Measurements from ENCODE around the gene CHMP6. TPM values are rescaled to one million over a fixed set of nuclear protein-coding genes. Genes with fewer than 3 reads are reported as not detected.

CHMP6 gene
- total and polyA plus RNA-seq, 2 experiments from 2014 or later = 35.5 to 58.8 TPM

DNA sequence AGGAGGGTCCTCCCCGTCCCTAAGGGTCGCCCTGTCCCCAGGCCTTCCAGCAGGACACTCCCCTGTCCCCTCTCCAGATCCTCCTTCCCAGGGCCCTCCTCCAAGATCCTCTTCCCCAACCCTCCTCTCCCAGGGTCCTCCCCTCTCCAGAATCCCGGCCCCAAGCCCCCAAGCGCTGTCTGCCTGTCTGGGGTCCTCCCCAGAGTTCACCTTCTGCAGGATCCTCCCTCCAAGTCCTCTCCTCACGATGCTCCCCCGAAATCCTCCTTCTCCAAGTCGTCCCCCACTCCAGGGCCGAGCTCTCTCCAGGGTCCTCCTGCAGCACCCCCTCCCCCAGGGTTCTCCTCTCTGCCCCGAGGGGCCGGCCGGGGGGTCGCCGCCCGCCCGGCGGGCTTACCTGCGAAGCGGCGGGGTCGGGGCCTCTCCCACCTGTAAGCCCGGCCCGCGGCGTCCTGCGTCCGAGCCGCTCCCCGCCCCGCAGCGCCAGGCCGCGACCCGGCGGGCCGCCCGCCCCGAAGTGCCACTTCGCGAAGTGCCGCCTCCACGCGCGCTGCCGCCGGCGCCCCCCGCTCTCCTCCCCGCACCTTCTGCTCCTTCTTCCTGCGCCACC, 42.6 kb downstream of the CHMP6 start:
- DNase-seq (ENCODE audit: low read depth in 1 of 2, low spot score in 1 of 2) = no peak
- H3K9me3 ChIP-seq (ENCODE audit: low read depth) = no peaks in the 10 kb centered on the region
- no peak overlapping the region for H3K27ac ChIP-seq
- H3K36me3 ChIP-seq = no peaks in the 10 kb centered on the region
- H3K4me1 ChIP-seq (ENCODE audit: low read depth) = peaks cover 4% of the 10 kb centered on the region
- no peaks in the 10 kb centered on the region for H3K27me3 ChIP-seq
- TF ChIP-seq CTCF (IDR thresholded peaks at IDR 0.05; ENCODE audit: low read depth, low read length) = no peak
- peak overlapping the region; percentile 71 for H3K4me3 ChIP-seq

DNA sequence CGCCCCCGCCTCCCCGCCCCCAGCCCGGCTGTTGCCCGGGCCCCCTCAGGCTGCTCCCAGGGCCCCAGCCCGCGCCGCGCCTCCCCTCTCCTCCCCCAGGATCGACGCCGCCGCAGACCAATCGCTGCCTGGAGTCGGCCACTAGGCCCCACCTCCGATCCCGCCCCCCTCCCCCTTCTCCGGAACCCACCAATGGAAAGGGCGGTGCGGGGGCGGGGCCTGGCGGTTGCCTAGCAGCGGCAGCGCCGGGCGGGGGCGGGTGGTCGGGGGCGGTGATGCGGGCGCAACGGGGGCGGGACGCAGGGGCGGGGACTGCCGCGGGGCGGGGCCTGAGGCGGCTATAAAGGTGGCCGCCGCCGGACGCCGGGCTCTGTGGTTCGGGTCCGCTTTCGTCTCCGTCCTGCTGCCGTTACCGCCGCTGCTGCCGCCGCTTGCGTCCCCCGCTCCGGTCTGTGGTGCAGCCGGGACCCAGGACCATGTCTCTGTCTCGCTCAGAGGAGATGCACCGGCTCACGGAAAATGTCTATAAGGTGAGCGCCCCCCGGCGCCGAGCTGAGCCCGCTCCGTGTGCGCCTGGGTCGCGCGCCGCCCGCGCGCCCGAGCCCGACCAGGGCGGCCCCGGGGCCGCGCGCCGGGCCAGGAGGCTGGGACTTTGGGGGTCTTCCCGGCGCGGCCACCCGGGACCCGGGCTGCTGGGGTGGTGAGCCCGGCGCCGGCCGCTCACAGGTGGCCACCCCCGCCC, 43.3 kb downstream of the CHMP6 start, which contains the start of gene BAIAP2:
Gene BAIAP2, plus strand, starts transcription at position 373 of the 742 bp plus-strand sequence. Its CDS starts 104 bp downstream, at position 477.
- no peak within 1 kb of the TSS for H3K27ac ChIP-seq
- peaks cover 4% of the 10 kb centered on the region for H3K4me1 ChIP-seq (ENCODE audit: low read depth)
- DNase-seq (ENCODE audit: low read depth in 1 of 2, low spot score in 1 of 2) = peak; percentile 97

GRCh38 chr17:81035521-81036196, 44.0 kb downstream of the CHMP6 start:
- Histone ChIP-seq H3K9me3 (ENCODE audit: low read depth) (no peaks in the 10 kb centered on the region), H3K36me3 (no peaks in the 10 kb centered on the region), H3K27ac (no peak overlapping the region), H3K27me3 (no peaks in the 10 kb centered on the region), H3K4me1 (ENCODE audit: low read depth) (peaks cover 4% of the 10 kb centered on the region), H3K4me3 (peak overlapping the region; percentile 71)
- TF ChIP-seq CTCF (IDR thresholded peaks at IDR 0.05; ENCODE audit: low read depth, low read length) = no peak
- DNase-seq (ENCODE audit: low read depth in 1 of 2, low spot score in 1 of 2) = peak; percentile 42 to 53

More for the DNA sequence above, 43.3 kb downstream of the CHMP6 start, which contains the start of gene BAIAP2:
- peak; percentile 7 for TF ChIP-seq CTCF (IDR thresholded peaks at IDR 0.05; ENCODE audit: low read depth, low read length)
- H3K27me3 ChIP-seq = no peaks in the 10 kb centered on the region
- H3K36me3 ChIP-seq = no peaks in the 10 kb centered on the region
- no peaks in the 10 kb centered on the region for H3K9me3 ChIP-seq (ENCODE audit: low read depth)
- H3K4me3 ChIP-seq = peak within 1 kb of the TSS; percentile 71

GRCh38 chr17:81036197-81036941, 44.7 kb downstream of the CHMP6 start:
- Histone ChIP-seq H3K9me3 (ENCODE audit: low read depth) (no peaks in the 10 kb centered on the region), H3K36me3 (no peaks in the 10 kb centered on the region), H3K27me3 (no peaks in the 10 kb centered on the region), H3K4me1 (ENCODE audit: low read depth) (peaks cover under 1% of the 10 kb centered on the region), H3K4me3 (peak overlapping the region; percentile 71), H3K27ac (no peak overlapping the region)
- DNase-seq (ENCODE audit: low read depth in 1 of 2, low spot score in 1 of 2) = no peak
- TF ChIP-seq CTCF (IDR thresholded peaks at IDR 0.05; ENCODE audit: low read depth, low read length) = no peak

Measured in cardiac muscle cell (in vitro differentiated cells and primary cell).